Liver (tissue), 9 donors: ENCODE measurements around the gene COMMD1. TPM values are rescaled to one million over a fixed set of nuclear protein-coding genes. Genes with fewer than 3 reads are reported as not detected.
A peak's percentile ranks its signal among the peaks of the same experiment; 100 is the strongest.

ENCODE experiments used
- DNase-seq: peaks from one replicate; pipeline ENCODE4 v3.0.0-alpha.2; 2017; ENCODE audit warnings: low spot score
- H3K27ac ChIP-seq, 2 donors: one replicate each; pipeline ENCODE4 v1.7.0; 2013; ENCODE audit warnings: inconsistent platforms in 2 of 2, low read length in 2 of 2, control low read depth in 1 of 2, low read depth in 1 of 2, mild to moderate bottlenecking in 1 of 2
- H3K27me3 ChIP-seq, 4 donors: one replicate each; pipeline versions ENCODE4 v1.6.1 to v1.7.0; 2013; ENCODE audit warnings: low read length in 3 of 4, inconsistent platforms in 1 of 4, mild to moderate bottlenecking in 1 of 4, moderate library complexity in 1 of 4; ENCODE audit not compliant: control insufficient read depth in 4 of 4, insufficient read depth in 4 of 4
- H3K36me3 ChIP-seq, 4 donors: one replicate each; pipeline versions ENCODE4 v1.6.1 to v1.7.0; 2013; ENCODE audit warnings: low read length in 3 of 4, mild to moderate bottlenecking in 3 of 4, low read depth in 1 of 4, moderate library complexity in 1 of 4; ENCODE audit not compliant: control insufficient read depth in 4 of 4, insufficient read depth in 3 of 4
- H3K4me1 ChIP-seq, 4 donors: one replicate each; pipeline versions ENCODE4 v1.6.1 to v1.7.0; 2013; ENCODE audit warnings: low read length in 3 of 4, mild to moderate bottlenecking in 3 of 4, moderate library complexity in 1 of 4; ENCODE audit not compliant: control insufficient read depth in 4 of 4, insufficient read depth in 4 of 4
- H3K4me3 ChIP-seq, 3 donors: one replicate each; pipeline versions ENCODE4 v1.6.1 to v1.7.0; 2013; ENCODE audit warnings: low read length in 3 of 3, control low read depth in 1 of 3, low read depth in 1 of 3, mild to moderate bottlenecking in 1 of 3
- H3K9ac ChIP-seq, 2 donors: one replicate each; pipeline ENCODE4 v1.7.0; 2013; ENCODE audit warnings: low read length in 2 of 2, mild to moderate bottlenecking in 2 of 2, moderate library complexity in 2 of 2, control low read depth in 1 of 2, low read depth in 1 of 2
- H3K9me3 ChIP-seq, 4 donors: one replicate each; pipeline versions ENCODE4 v1.6.1 to v1.7.0; 2013; ENCODE audit warnings: low read length in 3 of 4; ENCODE audit not compliant: control insufficient read depth in 4 of 4
- ATF3 ChIP-seq: IDR thresholded peaks from 2 replicates; pipeline ENCODE4 v1.6.1; 2016; ENCODE audit warnings: antibody characterized with exemption
- CTCF ChIP-seq: fragments of 150-350 bp; IDR thresholded peaks from 2 replicates; pipeline ENCODE4 v1.5.1; 2017; ENCODE audit warnings: improper control_type of control experiment, low read depth, low read length; ENCODE audit not compliant: missing input control
- EGR1 ChIP-seq, 2 donors: IDR thresholded peaks; 2 replicates each; pipeline ENCODE4 v1.6.1; 2016 to 2018; ENCODE audit warnings: antibody characterized with exemption in 2 of 2, low read depth in 2 of 2
- FOXA1 ChIP-seq: IDR thresholded peaks from 2 replicates; pipeline ENCODE4 v1.6.1; 2016; ENCODE audit warnings: antibody characterized with exemption
- FOXA2 ChIP-seq: IDR thresholded peaks from 2 replicates; pipeline ENCODE4 v1.6.1; 2016; ENCODE audit warnings: antibody characterized with exemption
- GABPA ChIP-seq, 2 donors: IDR thresholded peaks in 1 of 2; conservative IDR thresholded peaks in 1 of 2; 2 replicates each; pipeline ENCODE4 v1.6.1; 2016; ENCODE audit warnings: antibody characterized with exemption in 2 of 2, mild to moderate bottlenecking in 1 of 2, moderate library complexity in 1 of 2
- HNF4A ChIP-seq, 2 donors: conservative IDR thresholded peaks; 2 replicates each; pipeline ENCODE4 v1.6.1; 2016; ENCODE audit warnings: antibody characterized with exemption in 2 of 2, mild to moderate bottlenecking in 2 of 2
- HNF4G ChIP-seq: IDR thresholded peaks from 2 replicates; pipeline ENCODE4 v1.6.1; 2016; ENCODE audit warnings: antibody characterized with exemption
- JUND ChIP-seq, 2 donors: IDR thresholded peaks; 2 replicates each; pipeline ENCODE4 v1.6.1; 2016; ENCODE audit warnings: antibody characterized with exemption in 2 of 2
- MAX ChIP-seq: IDR thresholded peaks from 2 replicates; pipeline ENCODE4 v1.6.1; 2016; ENCODE audit warnings: antibody characterized with exemption
- NR2F2 ChIP-seq: IDR thresholded peaks from 2 replicates; pipeline ENCODE4 v1.6.1; 2016; ENCODE audit warnings: antibody characterized with exemption
- RAD21 ChIP-seq, 2 donors: IDR thresholded peaks; 2 replicates each; pipeline ENCODE4 v1.6.1; 2016; ENCODE audit warnings: antibody characterized with exemption in 2 of 2, mild to moderate bottlenecking in 2 of 2
- REST ChIP-seq: IDR thresholded peaks from 2 replicates; pipeline ENCODE4 v1.6.1; 2016; ENCODE audit warnings: antibody characterized with exemption, mild to moderate bottlenecking
- RXRA ChIP-seq, 2 donors: IDR thresholded peaks; 2 replicates each; pipeline ENCODE4 v1.6.1; 2017 to 2018; ENCODE audit warnings: antibody characterized with exemption in 2 of 2, mild to moderate bottlenecking in 1 of 2
- SP1 ChIP-seq: IDR thresholded peaks from 2 replicates; pipeline ENCODE4 v1.6.1; 2018; ENCODE audit warnings: antibody characterized with exemption, mild to moderate bottlenecking
- TAF1 ChIP-seq: conservative IDR thresholded peaks from 2 replicates; pipeline ENCODE4 v1.6.1; 2016; ENCODE audit warnings: antibody characterized with exemption, mild to moderate bottlenecking
- YY1 ChIP-seq: IDR thresholded peaks from 2 replicates; pipeline ENCODE4 v1.6.1; 2016; ENCODE audit warnings: antibody characterized with exemption, mild to moderate bottlenecking
- ZBTB33 ChIP-seq: IDR thresholded peaks from 2 replicates; pipeline ENCODE4 v1.6.1; 2016; ENCODE audit warnings: antibody characterized with exemption
- WGBS: extraction: QIAGEN DNeasy Blood & Tissue Kit; methylation state at CpG from one replicate; pipeline ENCODE4 v1.1.7; 2013; 5-methylcytosine and 5-hydroxymethylcytosine counted together
- polyA plus RNA-seq, 2 donors: library from polyadenylated mRNA; stranded (reverse) in 1 of 2; unstranded in 1 of 2; fragments of 200-250 nt in 1 of 2; fragments of >200 nt in 1 of 2; fragmentation: Nextera tagmentation in 1 of 2; extraction: Ambion mirVana in 1 of 2; gene quantifications; one replicate each; pipeline versions ENCODE4 v1.2.1 to v1.2.3, GENCODE V29; 2013 to 2015
- total RNA-seq, 2 donors: library from RNA; depleted of rRNA; stranded (reverse); fragments of >200 nt; gene quantifications; one replicate each; pipeline ENCODE4 v1.2.3, GENCODE V29; 2014
- donor health status: healthy.
- donor health status: healthy.
- donor health status: healthy.
- donor health status: healthy.
- donor health status: healthy.

The COMMD1 gene
- total and polyA plus RNA-seq, 4 donors = 17.4 to 47.9 (median 20.7) TPM

- no peaks in the 10 kb centered on the region for H3K27me3 ChIP-seq
- H3K9ac ChIP-seq = no peak overlapping the region
- H3K9me3 ChIP-seq = no peaks in the 10 kb centered on the region
- H3K4me3 ChIP-seq = no peak overlapping the region
- peaks cover 0 to 5% (median 1%) of the 10 kb centered on the region in 4 donors for H3K4me1 ChIP-seq
- no peak overlapping the region for H3K27ac ChIP-seq
- H3K36me3 ChIP-seq = no peaks in the 10 kb centered on the region
- WGBS = 99% methylated on average over 4 of the region's 4 CpGs
- DNase-seq = no peak
- TF ChIP-seq FOXA2 (no peak), TAF1 (no peak), CTCF (no peak), ATF3 (no peak), HNF4G (no peak), RAD21 (IDR thresholded peaks at IDR 0.05) (no peak)
These were observed 272.0 kb downstream of the COMMD1 start for GRCh38 chr2:62177392-62178049.

GRCh38 chr2:62178741-62179271, 273.3 kb downstream of the COMMD1 start:
- H3K9ac ChIP-seq = no peak overlapping the region
- no peaks in the 10 kb centered on the region for H3K27me3 ChIP-seq
- peak overlapping the region in 1 of 2 donors; percentile 31 for H3K27ac ChIP-seq
- no peak overlapping the region for H3K4me3 ChIP-seq
- peaks cover 0 to 5% (median 1%) of the 10 kb centered on the region in 4 donors for H3K4me1 ChIP-seq
- H3K9me3 ChIP-seq = no peaks in the 10 kb centered on the region
- TF ChIP-seq FOXA2 = no peak
- TF ChIP-seq MAX = no peak
- TF ChIP-seq GABPA (IDR thresholded peaks at IDR 0.05 in 1 of 2, conservative IDR thresholded peaks at IDR 0.05 in 1 of 2) = no peak
- no peak for TF ChIP-seq ZBTB33
- peak; percentile 35 to 62 for TF ChIP-seq RXRA (IDR thresholded peaks at IDR 0.05)
- peak; percentile 10 for TF ChIP-seq SP1
- no peak for TF ChIP-seq TAF1
- TF ChIP-seq REST = no peak
- no peak for TF ChIP-seq HNF4G
- TF ChIP-seq EGR1 (IDR thresholded peaks at IDR 0.05; ENCODE audit: low read depth in 2 of 2) = no peak
- TF ChIP-seq NR2F2 = peak; percentile 97
- TF ChIP-seq FOXA1 = no peak
- no peak for TF ChIP-seq YY1
- peak in 1 of 2 donors; percentile 12 for TF ChIP-seq RAD21 (IDR thresholded peaks at IDR 0.05)
- TF ChIP-seq JUND (IDR thresholded peaks at IDR 0.05) = no peak
- no peak for TF ChIP-seq HNF4A (conservative IDR thresholded peaks at IDR 0.05)
- no peaks in the 10 kb centered on the region for H3K36me3 ChIP-seq
- no peak for DNase-seq
- WGBS = 83% methylated on average over 5 of the region's 5 CpGs
